NCI-H2081 treated with DMSO at 0.1 percent for 48 hours (cell line): ENCODE data around the gene CSRNP3.

Experiments
- DNase-seq: peaks from one replicate; lab custom pipeline; 2025; lab: John Stamatoyannopoulos, UW

Gene CSRNP3

DNA sequence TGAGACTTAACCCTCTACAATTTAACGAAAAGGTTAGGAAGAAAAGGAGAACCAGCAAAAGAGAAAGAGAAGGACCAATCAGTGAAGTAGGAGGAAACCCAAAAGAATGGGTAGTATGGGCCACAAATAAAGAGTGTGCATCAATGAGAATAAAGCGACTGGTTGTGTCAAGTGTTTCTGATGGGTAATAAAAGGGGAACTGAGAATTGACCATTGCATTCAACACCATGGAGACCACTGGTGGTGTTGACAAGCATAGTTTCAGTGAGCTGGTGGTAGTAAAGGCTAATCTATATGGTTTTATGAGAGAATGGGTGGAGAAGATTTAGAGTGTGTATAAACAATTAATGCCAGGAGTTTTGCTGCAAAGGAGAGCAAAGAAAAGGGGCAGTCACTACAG lies 75.4 kb downstream of the CSRNP3 start:
- DNase-seq, result no peak

DNA sequence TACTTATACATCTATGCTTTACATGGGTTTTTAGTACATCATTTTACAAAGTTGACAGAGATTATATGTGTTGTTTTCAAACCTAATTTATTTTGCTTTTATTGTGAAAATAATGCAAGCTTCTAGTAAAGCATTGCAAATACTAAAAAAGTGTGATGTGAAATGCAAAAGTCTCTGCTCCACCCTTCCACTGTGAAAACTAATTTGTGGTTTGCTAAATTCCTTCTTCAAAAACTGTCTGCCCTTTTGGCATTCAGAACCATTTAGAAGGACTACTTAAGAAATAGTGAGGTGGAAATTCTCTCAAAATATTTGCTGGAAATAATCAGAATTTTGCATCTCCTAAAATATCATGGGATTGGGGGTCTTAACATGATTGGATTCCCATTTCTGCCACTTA lies 78.4 kb downstream of the CSRNP3 start:
- DNase-seq, result no peak

- no peak for DNase-seq
Observed at GRCh38 chr2:165549619-165550018, 80.1 kb downstream of the CSRNP3 start.

DNA sequence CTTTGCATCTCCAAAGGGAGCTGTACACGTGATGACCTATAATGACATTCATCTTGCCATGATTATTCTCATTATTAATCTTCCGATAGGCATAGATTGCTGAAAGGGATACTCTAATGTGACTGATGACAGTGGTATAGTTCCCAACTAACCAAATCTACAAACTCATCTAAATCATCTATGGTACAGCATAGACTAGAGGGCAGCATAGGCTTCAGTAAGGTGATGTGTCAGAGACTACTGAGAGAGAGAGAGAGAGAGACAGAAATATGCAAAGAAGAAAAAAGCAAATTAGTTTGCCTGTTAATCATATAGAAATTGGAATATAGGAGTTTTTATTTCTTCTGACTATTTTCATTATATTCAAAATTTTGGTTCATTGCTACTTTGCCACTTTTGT lies 89.3 kb downstream of the CSRNP3 start:
- DNase-seq, result no peak

DNA sequence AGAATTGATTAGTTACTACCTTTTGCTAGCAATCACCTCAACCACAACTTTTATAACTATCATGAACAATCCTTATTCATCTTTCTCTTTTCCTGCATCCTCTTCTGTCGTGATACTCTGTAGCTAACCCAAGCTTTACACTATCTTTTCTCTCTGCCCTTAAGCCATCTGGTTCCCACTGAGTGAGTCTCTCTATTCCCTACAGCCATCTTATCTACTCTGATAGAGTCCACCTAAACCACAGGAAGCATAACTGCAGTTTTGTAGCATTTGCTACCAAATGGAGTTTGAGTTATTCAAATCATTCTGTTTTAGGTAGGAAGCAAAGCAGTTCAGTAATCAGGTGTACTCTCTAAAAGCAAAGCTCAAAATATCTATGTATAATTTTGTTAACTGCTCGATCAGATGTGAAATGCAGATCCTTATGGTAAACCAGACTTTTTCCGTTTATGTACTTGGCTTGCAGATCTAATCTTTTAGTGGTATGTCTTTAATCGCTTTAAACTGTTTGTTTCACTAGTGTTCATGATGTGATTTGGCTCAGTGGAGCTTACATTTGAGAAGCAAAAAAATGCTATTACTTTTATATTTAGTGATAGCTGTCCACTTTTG lies 91.0 kb downstream of the CSRNP3 start:
- no peak for DNase-seq

GRCh38 chr2:165561516-165561915 lies 92.0 kb downstream of the CSRNP3 start:
- DNase-seq, result no peak

DNA sequence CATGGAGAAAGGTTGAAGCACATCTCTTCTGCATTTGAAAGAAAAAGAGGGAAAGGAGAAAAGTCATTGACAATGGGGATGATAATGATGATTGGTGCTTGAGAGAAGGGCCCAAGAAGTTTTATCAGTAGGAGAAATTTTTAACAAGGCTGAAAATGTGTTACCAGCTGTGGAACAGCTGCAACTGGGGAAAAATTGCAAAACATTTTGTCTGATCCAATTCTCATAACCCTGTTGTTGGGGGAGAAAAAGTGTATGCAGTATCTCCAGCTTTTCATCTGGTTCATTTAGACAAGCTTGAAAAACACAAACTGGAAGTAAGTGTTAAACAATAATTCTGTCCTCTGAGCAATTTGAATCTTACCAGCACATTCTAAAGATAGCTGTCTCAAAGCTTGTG lies 92.7 kb downstream of the CSRNP3 start:
- DNase-seq, result no peak

GRCh38 chr2:165563468-165564225 lies 94.1 kb downstream of the CSRNP3 start:
- DNase-seq, result no peak

DNA sequence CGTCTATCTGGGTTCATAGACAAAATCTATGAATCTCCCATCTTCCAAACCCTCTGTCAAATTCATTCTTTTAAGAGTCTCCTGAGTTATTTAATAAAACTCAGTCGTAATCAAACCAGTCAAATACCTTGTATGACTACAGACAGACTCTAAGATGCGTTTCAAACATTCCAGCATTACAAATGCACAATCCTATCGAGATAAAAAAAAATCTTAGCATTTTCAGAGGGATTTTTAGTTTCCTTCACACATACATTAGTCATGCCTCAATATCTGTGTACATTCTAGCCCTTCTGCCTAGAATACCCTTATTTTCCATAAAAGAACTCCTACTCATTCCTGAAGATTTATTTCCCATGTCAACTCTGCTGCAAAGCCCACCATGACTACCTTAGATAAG lies 96.5 kb downstream of the CSRNP3 start:
- no peak for DNase-seq

DNA sequence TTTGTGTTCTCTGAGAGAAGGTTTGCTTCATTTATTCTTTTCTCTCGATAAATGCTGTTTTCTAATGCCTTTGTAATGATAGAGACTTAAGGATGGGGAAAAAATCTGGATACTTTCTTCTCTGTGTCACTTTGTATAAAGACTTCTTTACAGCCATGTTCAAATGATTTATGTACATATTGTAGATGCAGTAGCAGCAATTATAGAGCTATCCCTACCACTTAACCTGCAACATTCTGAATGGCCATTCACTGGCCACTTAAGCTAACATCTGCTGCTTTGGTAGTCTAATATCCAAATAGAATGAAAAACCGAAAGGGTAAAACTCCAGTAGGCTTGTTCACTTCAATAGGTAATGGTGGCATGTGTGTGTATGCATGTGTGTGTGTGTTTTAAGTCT lies 97.8 kb downstream of the CSRNP3 start:
- peak; percentile 44 for DNase-seq

DNA sequence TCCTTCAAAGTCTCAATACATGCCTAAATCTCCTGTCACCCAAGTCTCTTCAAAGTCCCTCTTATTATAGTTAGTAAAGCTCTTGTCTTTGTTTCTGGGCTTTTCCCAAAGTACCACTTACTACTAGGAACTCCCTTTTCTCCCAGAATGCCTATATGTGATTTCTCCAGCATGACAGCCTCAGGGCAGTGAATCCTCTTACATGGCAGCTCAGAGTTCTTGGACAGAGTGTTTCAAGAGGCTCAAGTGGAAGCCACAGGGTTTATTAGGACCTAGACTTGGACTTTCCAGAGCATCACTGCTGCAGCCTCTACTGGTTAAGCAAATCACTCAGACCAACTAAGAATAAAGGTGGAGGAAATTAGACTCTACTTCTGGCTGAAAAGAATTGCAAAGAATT lies 98.9 kb downstream of the CSRNP3 start:
- DNase-seq, result no peak

GRCh38 chr2:165571477-165571876 lies 102.0 kb downstream of the CSRNP3 start:
- DNase-seq, result no peak

- peak; percentile 80 for DNase-seq
Observed at GRCh38 chr2:165572151-165572550, 102.7 kb downstream of the CSRNP3 start.

DNA sequence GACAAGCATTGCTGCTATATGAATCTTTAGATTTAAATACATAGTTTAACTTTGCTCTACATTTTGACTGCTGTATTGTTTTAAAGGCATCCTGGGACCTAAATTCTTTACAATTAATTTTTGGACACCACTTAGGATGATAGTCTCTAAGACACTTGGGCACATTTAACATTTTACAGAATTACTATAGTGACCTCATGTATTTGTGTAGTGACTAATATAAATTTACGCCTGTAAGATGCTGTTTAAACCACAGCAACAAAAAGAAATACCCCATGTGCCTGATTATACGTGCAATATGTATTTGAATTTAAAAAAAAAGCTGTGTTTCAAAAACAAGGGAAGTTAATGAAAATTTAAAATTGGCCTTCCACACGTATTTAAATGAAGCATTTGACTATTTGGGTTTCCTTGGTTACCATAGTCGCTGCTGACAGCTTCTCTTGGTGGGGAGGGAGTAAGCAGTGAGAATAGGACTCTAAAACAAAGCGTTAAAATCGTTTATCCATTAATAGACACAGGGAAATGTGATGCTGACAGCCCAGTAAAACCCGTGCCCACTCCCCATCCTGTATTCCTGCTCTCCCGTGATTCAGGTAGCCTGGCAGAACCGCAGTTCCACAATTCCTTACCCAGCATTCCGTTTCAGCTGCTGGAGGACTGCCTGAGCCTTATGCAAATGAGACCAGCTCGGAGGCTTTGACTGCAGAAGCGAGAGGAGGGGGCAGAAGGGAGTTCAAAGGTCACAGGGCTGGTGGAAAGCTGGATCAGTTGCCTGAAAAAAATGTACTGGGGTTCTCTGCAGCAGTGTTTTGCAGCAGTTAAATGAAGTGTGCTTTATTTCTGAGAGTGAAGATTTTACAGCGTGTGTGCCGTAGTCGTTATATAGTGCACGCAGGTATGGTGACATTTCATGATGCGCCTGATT lies 104.3 kb downstream of the CSRNP3 start:
- peak; percentile 89 for DNase-seq

- DNase-seq, result no peak
Observed at GRCh38 chr2:165575044-165575615, 105.6 kb downstream of the CSRNP3 start.

GRCh38 chr2:165576409-165577154 lies 107.1 kb downstream of the CSRNP3 start:
- no peak for DNase-seq

GRCh38 chr2:165582409-165582808 lies 112.9 kb downstream of the CSRNP3 start:
- no peak for DNase-seq

DNA sequence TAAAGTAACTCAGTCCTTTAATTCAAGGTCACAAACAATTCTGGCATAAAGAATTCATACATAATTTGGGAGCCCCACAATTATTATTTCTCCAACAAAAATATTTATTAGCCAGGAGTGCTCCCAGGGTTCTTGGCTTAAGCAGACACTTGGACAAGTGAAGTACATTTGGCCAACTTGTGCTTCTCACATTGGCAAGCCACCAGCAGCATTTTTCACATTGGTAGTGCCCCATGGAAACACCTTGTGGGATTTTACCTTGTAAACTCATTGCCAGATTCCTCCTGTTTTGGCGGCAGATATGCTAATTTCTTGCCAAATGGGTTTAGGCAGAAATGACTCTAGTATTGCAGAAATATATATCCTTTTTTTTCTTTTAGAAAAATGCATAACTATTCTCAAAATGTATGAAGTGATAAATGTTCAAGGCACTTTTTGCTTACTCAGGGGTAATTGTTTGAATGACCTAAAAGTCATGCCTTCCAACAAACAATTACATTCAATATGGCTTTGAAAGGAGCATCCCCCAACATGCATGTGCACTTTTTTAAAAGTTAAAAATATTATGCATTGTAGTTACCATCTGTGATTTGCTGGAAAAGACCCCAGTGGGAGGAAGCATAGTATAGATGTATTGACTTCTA lies 113.5 kb downstream of the CSRNP3 start:
- no peak for DNase-seq

DNA sequence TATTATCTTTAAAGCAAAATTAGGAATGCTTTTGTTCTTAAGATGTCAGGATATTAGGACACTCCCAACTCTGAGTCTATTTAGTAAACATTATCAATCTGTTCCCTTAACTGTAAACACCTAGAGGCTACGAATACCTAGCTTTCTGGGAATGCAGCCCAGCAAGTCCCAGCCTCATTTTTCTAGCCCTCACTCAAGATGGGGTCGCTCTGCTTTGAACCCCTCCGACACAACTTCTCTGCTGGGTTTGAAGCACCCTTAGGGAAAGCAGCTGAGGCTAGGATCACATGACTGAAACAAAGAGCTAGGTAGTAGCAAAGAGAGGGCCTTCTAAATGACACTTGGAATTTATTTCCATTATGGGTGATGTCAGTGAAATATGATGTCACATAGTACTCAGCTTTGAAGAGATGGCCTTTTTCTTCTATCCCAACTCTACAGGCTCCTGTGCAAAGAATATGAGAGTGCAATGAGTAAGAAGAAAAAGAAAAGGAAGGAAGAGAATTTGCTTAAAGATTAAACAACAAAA lies 114.7 kb downstream of the CSRNP3 start:
- DNase-seq, result no peak

DNA sequence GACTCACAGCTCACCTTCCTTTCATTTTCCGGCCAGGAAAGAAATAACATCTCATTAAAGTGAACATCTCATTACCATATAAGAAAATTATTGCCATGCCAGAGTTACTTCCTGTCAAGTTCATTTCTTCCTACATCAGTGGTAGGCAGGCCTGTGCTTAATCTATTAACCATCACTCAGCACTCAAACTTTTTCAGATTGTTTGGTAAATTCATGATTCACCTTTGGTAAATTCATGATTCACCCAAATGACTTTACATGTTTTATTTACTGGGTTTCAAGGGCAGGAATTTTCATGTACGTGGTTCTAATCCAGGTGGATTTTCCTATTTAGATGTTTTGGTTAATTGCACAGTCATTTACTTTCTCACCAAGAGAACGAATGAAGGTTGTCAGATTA lies 116.5 kb downstream of the CSRNP3 start:
- no peak for DNase-seq

DNA sequence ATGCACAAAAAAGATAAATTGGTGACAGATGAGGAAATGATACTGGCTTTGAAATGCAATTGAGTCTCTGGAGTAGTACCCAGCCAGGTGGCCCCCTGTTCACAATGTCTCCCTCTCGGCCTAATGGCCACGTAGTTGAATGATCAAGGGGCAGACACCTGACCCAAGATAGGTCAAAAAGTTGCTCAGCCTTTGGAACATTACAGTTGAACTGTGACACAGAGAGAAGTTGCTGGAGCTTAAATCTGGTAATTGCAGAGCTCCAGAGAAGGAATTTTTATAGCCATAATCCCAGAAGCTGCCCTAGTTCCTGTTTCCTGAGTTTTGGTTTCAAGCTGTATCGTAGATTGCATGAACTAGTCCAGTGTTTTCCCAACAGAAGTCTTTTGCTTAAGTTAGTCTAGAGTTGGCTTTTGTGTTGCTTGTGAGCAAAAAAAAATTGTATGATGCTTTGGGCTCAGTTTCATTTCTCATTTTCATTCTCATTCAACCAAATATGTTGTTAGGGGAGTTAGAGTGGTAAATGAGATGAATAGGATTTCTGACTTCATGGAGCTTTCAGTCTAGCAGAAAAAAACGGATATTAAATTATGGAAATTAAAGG lies 117.9 kb downstream of the CSRNP3 start:
- DNase-seq, result no peak
